ENCODE data around the gene CASK. TPM values are rescaled to one million over a fixed set of nuclear protein-coding genes. Genes with fewer than 3 reads are reported as not detected.

CASK gene
- total RNA-seq, 4 donors from 2014 or later: 21.3 to 28.7 (median 24.0) TPM

GRCh38 chrX:41828826-41829225 is 94.5 kb downstream of the CASK start:
- no peak overlapping the region for H3K27ac ChIP-seq (replicated peaks in 1 of 4)
- TF ChIP-seq CTCF (IDR thresholded peaks at IDR 0.05) (no peak), POLR2A (IDR thresholded peaks at IDR 0.05; ENCODE audit: low read depth) (no peak), POLR2AphosphoS5 (IDR thresholded peaks at IDR 0.05) (no peak), EP300 (IDR thresholded peaks at IDR 0.05) (no peak)
- H3K4me3 ChIP-seq: no peak overlapping the region
- H3K4me1 ChIP-seq: peaks cover 0 to 8% (median 3%) of the 10 kb centered on the region in 4 donors
- H3K36me3 ChIP-seq: no peaks in the 10 kb centered on the region
- H3K27me3 ChIP-seq: peaks cover 0 to 4% (median 0%) of the 10 kb centered on the region in 4 donors
- WGBS: 83% methylated on average over 1 of the region's 1 CpG
- intact Hi-C loops (cut with DNase I): no loop called here
- DNase-seq (ENCODE audit: extremely low spot score): no peak
- H3K9me3 ChIP-seq: no peaks in the 10 kb centered on the region

- intact Hi-C loops (cut with DNase I): no loop called here
- no peak for DNase-seq (ENCODE audit: extremely low spot score)
- H3K4me3 ChIP-seq: no peak overlapping the region
- TF ChIP-seq EP300 (IDR thresholded peaks at IDR 0.05): no peak
- TF ChIP-seq CTCF (IDR thresholded peaks at IDR 0.05): no peak
- no peak for TF ChIP-seq POLR2A (IDR thresholded peaks at IDR 0.05; ENCODE audit: low read depth)
- no peak for TF ChIP-seq POLR2AphosphoS5 (IDR thresholded peaks at IDR 0.05)
- H3K9me3 ChIP-seq: no peaks in the 10 kb centered on the region
- no peaks in the 10 kb centered on the region for H3K36me3 ChIP-seq
- no peak overlapping the region for H3K27ac ChIP-seq (replicated peaks in 1 of 4)
- peaks cover 0 to 12% (median 3%) of the 10 kb centered on the region in 4 donors for H3K4me1 ChIP-seq
- H3K27me3 ChIP-seq: peaks cover 0 to 4% (median 0%) of the 10 kb centered on the region in 4 donors
Observed at GRCh38 chrX:41827886-41828285, 95.5 kb downstream of the CASK start.

- no peak for DNase-seq (ENCODE audit: extremely low spot score)
- TF ChIP-seq CTCF (IDR thresholded peaks at IDR 0.05) (no peak), EP300 (IDR thresholded peaks at IDR 0.05) (no peak), POLR2A (IDR thresholded peaks at IDR 0.05; ENCODE audit: low read depth) (no peak), POLR2AphosphoS5 (IDR thresholded peaks at IDR 0.05) (no peak)
- Histone ChIP-seq H3K36me3 (no peaks in the 10 kb centered on the region), H3K4me1 (peaks cover 0 to 12% (median 3%) of the 10 kb centered on the region in 4 donors), H3K27ac (replicated peaks in 1 of 4) (no peak overlapping the region), H3K9me3 (no peaks in the 10 kb centered on the region), H3K27me3 (peaks cover 0 to 4% (median 0%) of the 10 kb centered on the region in 4 donors), H3K4me3 (no peak overlapping the region)
- WGBS: 55% methylated on average over 2 of the region's 2 CpGs
- intact Hi-C loops (cut with DNase I): no loop called here
Observed at GRCh38 chrX:41825796-41826195, 97.6 kb downstream of the CASK start.

- no peaks in the 10 kb centered on the region for H3K9me3 ChIP-seq
- H3K36me3 ChIP-seq: no peaks in the 10 kb centered on the region
- H3K27me3 ChIP-seq: peaks cover 0 to 4% (median 0%) of the 10 kb centered on the region in 4 donors
- WGBS: 77% methylated on average over 3 of the region's 3 CpGs
- peaks cover 0 to 12% (median 3%) of the 10 kb centered on the region in 4 donors for H3K4me1 ChIP-seq
- DNase-seq (ENCODE audit: extremely low spot score): no peak
- no peak overlapping the region for H3K4me3 ChIP-seq
- TF ChIP-seq POLR2AphosphoS5 (IDR thresholded peaks at IDR 0.05): no peak
- no peak for TF ChIP-seq EP300 (IDR thresholded peaks at IDR 0.05)
- no peak for TF ChIP-seq CTCF (IDR thresholded peaks at IDR 0.05)
- TF ChIP-seq POLR2A (IDR thresholded peaks at IDR 0.05; ENCODE audit: low read depth): no peak
- H3K27ac ChIP-seq (replicated peaks in 1 of 4): no peak overlapping the region
- intact Hi-C loops (cut with DNase I): no loop called here
Observed at GRCh38 chrX:41824551-41824950, 98.8 kb downstream of the CASK start.

- Histone ChIP-seq H3K36me3 (no peaks in the 10 kb centered on the region), H3K4me1 (peaks cover 0 to 6% (median 2%) of the 10 kb centered on the region in 4 donors), H3K27ac (replicated peaks in 1 of 4) (no peak overlapping the region), H3K4me3 (no peak overlapping the region), H3K9me3 (no peaks in the 10 kb centered on the region), H3K27me3 (peaks cover 0 to 4% (median 0%) of the 10 kb centered on the region in 4 donors)
- intact Hi-C loops (cut with DNase I): no loop called here
- no peak for DNase-seq (ENCODE audit: extremely low spot score)
- no peak for TF ChIP-seq POLR2AphosphoS5 (IDR thresholded peaks at IDR 0.05)
- TF ChIP-seq POLR2A (IDR thresholded peaks at IDR 0.05; ENCODE audit: low read depth): no peak
- no peak for TF ChIP-seq EP300 (IDR thresholded peaks at IDR 0.05)
- TF ChIP-seq CTCF (IDR thresholded peaks at IDR 0.05): no peak
- WGBS: 59% methylated on average over 4 of the region's 4 CpGs
Observed at GRCh38 chrX:41823402-41823801, 100.0 kb downstream of the CASK start.
